Astrocyte (in vitro differentiated cells and primary cell): Measurements from ENCODE around the gene AP1G2.

Experiments used
- CTCF ChIP-seq: IDR thresholded peaks from 2 replicates; pipeline ENCODE4 v1.5.1; 2011; ENCODE audit warnings: low read depth, mild to moderate bottlenecking, inconsistent platforms, low read length, moderate library complexity; ENCODE audit not compliant: insufficient read depth
- EZH2 ChIP-seq: IDR thresholded peaks from 2 replicates; pipeline ENCODE4 v1.6.1; 2012; ENCODE audit warnings: mild to moderate bottlenecking, low read length, inconsistent platforms; ENCODE audit not compliant: insufficient read depth

- TF ChIP-seq EZH2 (no peak), CTCF (no peak)
Observed at GRCh38 chr14:23603103-23603502, 35.5 kb upstream of the AP1G2 start.
